Erythroblast (primary cell): Measurements from ENCODE around the gene KCP.

Experiments used
- GATA1 ChIP-seq: IDR thresholded peaks from 2 replicates; pipeline ENCODE4 v1.6.1; 2011; ENCODE audit warnings: low read depth, mild to moderate bottlenecking, control low read depth, low read length, moderate library complexity
- POLR2A ChIP-seq: IDR thresholded peaks from 2 replicates; pipeline ENCODE4 v1.6.1; 2011; ENCODE audit warnings: mild to moderate bottlenecking, low read length

DNA sequence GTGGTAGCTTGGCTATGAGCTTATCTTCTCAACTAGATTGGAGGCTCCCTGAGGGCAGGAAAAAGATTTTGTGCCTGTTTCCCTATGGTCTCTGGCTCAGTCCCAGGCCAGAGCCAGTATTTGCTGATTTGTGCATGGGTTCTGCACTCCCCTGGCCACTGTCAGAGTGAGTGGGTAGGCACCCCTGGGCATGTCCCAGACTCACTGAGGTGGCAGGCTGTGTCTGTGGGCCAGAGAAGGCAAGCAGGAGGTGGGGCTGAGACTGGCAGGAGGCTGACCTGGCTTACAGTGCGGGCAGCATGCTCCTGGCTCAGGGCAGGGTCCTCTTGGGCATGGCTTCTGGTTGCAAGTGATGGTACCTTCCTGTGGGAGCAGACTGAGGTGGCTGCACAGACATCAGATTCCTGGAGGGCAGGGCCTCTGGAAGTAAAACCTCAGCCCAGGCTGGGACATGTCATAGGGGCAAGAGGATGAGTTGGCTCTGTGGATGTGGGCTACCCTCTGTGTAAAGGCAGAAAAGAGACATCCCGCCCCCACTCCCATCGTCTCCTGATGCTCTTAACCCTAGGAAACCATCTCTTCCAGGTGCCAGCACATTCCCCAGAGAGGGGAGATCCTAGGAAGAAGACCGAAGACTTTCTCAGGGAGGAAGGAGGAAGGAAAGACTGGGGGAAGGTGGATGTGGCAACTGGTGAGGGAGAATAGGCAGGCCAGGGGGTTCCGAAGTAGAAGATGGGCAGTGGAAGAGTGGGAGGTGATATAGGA is 4.3 kb downstream of the KCP start:
- no peak for TF ChIP-seq POLR2A
- no peak for TF ChIP-seq GATA1
